ENCODE measurements around the gene PRPF6.

PRPF6 gene

DNA sequence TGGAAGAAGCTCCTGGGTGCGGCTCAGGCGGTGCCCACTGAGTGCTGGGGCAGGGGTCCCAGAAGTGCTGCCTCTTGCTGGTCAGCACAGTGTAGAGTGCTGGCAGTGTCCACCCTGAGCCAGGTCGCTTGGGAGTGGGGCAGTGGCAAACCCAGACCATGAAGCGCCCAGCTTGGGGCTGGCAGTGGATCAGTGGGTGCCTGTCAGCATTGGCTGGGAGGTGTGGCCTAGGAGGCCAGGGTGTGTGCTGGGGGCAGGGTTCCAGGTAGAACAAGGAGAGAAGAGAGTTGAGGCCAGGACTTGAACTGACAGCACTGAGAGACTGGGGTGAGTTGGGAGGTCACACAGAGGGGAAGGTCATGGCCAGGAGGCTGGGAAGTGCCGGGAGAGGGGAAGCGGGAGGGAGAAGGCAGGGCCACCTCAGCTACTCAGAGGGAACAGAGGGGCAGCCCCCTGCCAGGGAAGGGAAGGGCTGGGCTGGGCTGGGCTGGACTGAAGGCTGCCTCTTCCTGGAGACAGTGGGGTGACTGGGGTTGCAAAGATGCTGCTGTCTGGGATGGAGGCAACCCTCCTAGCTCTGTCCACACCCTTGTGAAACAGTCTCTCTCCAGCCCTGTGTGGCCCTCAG is 86.2 kb downstream of the PRPF6 start:
- H3K9ac ChIP-seq (ENCODE audit: low read length), result no peak overlapping the region
- no peak overlapping the region for H2BK15ac ChIP-seq (replicated peaks; ENCODE audit: low read depth)
- H3K27ac ChIP-seq (ENCODE audit: low read depth, low read length), result no peak overlapping the region
- H4K5ac ChIP-seq (ENCODE audit: low read length), result no peak overlapping the region
- no peak overlapping the region for H2AK5ac ChIP-seq (ENCODE audit: low read length)
- peaks cover 3% of the 10 kb centered on the region for H3K4me1 ChIP-seq (ENCODE audit: control insufficient read depth, low read depth, low read length)
- no peaks in the 10 kb centered on the region for H3K27me3 ChIP-seq (ENCODE audit: insufficient read depth, low read length, poor library complexity)
- no peak overlapping the region for H2BK120ac ChIP-seq (ENCODE audit: low read depth, low read length)
- no peak overlapping the region for H3K4me3 ChIP-seq (ENCODE audit: low read length)
- no peak overlapping the region for H3K4ac ChIP-seq (ENCODE audit: low read depth, low read length)
- H3K18ac ChIP-seq (ENCODE audit: low read length), result no peak overlapping the region
- no CpG with 5 or more reads among the region's 6 CpGs for WGBS (ENCODE audit: extremely low coverage, insufficient coverage, low lambda C conversion rate)
- no peak overlapping the region for H3K4me2 ChIP-seq (ENCODE audit: low read length)
- no peak overlapping the region for H3K56ac ChIP-seq (ENCODE audit: low read length)
- no peak overlapping the region for H3K23ac ChIP-seq (ENCODE audit: low read length)
- H3K79me1 ChIP-seq (ENCODE audit: low read length), result peaks cover 2% of the 10 kb centered on the region
- no peak for DNase-seq
- H3K79me2 ChIP-seq (ENCODE audit: control insufficient read depth, insufficient read depth, low read length), result no peaks in the 10 kb centered on the region
- H3K36me3 ChIP-seq (ENCODE audit: control insufficient read depth, insufficient read depth, low read length), result no peaks in the 10 kb centered on the region
- H4K8ac ChIP-seq (ENCODE audit: low read depth, low read length), result no peak overlapping the region
- no peak overlapping the region for H2BK5ac ChIP-seq (ENCODE audit: low read length)

DNA sequence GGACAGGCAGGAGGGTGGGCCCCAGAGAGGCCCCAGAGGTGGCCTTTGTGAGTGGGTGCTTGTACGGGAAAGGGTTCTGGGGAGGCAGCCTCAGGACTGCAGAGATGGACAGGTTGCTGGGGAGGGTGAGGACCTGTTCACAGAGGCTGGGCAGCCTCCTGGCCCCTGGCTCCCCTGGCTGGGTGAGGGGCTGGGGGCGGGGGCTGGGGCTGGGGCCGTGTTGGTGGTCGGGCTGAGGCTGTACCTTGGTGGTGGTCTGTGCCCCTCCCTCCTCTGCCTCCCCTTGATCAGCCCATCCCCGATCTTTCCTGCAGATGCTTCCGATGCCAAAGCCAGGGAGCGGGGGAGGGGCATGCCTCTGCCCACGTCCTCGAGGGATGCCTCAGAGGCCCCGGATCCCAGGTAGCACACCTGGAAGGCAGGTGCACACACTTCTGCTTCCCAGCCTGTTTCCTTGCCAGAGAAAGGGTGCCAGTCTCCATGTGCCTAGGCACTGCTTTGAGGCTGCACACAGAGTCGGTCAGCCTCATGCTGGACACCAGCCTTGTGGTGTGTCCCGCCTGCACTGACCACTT is 86.9 kb downstream of the PRPF6 start:
- H3K23ac ChIP-seq (ENCODE audit: low read length), result no peak overlapping the region
- no peak overlapping the region for H2BK120ac ChIP-seq (ENCODE audit: low read depth, low read length)
- no peaks in the 10 kb centered on the region for H3K79me2 ChIP-seq (ENCODE audit: control insufficient read depth, insufficient read depth, low read length)
- no CpG with 5 or more reads among the region's 12 CpGs for WGBS (ENCODE audit: extremely low coverage, insufficient coverage, low lambda C conversion rate)
- no peak overlapping the region for H4K5ac ChIP-seq (ENCODE audit: low read length)
- H3K9ac ChIP-seq (ENCODE audit: low read length), result no peak overlapping the region
- DNase-seq, result no peak
- peaks cover 3% of the 10 kb centered on the region for H3K4me1 ChIP-seq (ENCODE audit: control insufficient read depth, low read depth, low read length)
- H2BK15ac ChIP-seq (replicated peaks; ENCODE audit: low read depth), result no peak overlapping the region
- H3K36me3 ChIP-seq (ENCODE audit: control insufficient read depth, insufficient read depth, low read length), result no peaks in the 10 kb centered on the region
- no peak overlapping the region for H3K27ac ChIP-seq (ENCODE audit: low read depth, low read length)
- no peak overlapping the region for H3K56ac ChIP-seq (ENCODE audit: low read length)
- no peak overlapping the region for H4K8ac ChIP-seq (ENCODE audit: low read depth, low read length)
- no peak overlapping the region for H3K4ac ChIP-seq (ENCODE audit: low read depth, low read length)
- no peak overlapping the region for H2AK5ac ChIP-seq (ENCODE audit: low read length)
- no peaks in the 10 kb centered on the region for H3K27me3 ChIP-seq (ENCODE audit: insufficient read depth, low read length, poor library complexity)
- H3K79me1 ChIP-seq (ENCODE audit: low read length), result peaks cover 2% of the 10 kb centered on the region
- no peak overlapping the region for H3K4me3 ChIP-seq (ENCODE audit: low read length)
- no peak overlapping the region for H3K18ac ChIP-seq (ENCODE audit: low read length)
- H3K4me2 ChIP-seq (ENCODE audit: low read length), result no peak overlapping the region
- no peak overlapping the region for H2BK5ac ChIP-seq (ENCODE audit: low read length)

DNA sequence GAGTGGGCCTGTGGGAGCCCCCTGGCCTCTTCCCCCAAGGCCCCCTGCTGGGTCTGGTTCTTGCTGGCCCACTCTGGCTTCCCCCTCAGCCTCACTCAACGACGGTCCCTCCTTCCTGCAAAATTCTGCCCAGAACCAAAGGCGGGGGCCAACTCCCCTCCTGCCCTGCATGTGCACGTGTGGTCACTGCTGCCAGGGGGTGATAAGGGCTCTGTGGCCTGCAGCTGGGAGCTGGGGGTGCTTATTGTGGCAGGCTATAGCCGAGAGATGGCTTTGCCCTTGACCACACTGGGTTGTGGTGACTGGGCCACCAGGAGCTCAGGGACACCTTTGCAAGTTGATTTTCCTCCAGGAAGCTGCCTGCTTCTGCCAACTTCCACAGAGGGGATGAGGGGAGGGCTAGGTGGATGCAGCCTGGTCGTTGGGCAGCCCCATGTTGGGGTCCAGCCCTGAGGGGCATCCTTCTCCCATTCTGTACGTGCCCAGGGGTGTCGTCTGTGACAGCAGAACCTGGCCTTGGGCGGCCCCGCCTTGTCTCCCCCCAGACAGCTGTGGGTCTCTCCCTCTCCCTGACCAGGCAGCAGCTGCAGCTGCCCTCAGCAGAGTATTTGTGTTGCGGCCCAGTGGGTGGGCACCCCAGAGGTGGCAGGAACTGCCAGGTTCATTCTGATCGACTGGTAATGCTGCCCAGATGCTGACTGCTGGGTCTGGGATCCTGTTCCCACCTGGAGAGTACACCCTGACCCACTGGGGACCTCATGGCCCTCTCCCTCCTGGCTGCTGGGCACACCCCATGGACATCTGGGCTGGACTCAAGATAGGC is 87.7 kb downstream of the PRPF6 start:
- Histone ChIP-seq H2AK5ac (ENCODE audit: low read length) (no peak overlapping the region), H2BK5ac (ENCODE audit: low read length) (no peak overlapping the region), H3K56ac (ENCODE audit: low read length) (no peak overlapping the region), H3K18ac (ENCODE audit: low read length) (no peak overlapping the region), H3K4me3 (ENCODE audit: low read length) (no peak overlapping the region), H3K79me1 (ENCODE audit: low read length) (peaks cover 2% of the 10 kb centered on the region), H2BK120ac (ENCODE audit: low read depth, low read length) (no peak overlapping the region), H4K8ac (ENCODE audit: low read depth, low read length) (no peak overlapping the region), H3K4me1 (ENCODE audit: control insufficient read depth, low read depth, low read length) (peaks cover 3% of the 10 kb centered on the region), H3K9ac (ENCODE audit: low read length) (no peak overlapping the region), H3K4me2 (ENCODE audit: low read length) (no peak overlapping the region), H4K5ac (ENCODE audit: low read length) (no peak overlapping the region), H3K27ac (ENCODE audit: low read depth, low read length) (no peak overlapping the region), H3K79me2 (ENCODE audit: control insufficient read depth, insufficient read depth, low read length) (no peaks in the 10 kb centered on the region), H3K36me3 (ENCODE audit: control insufficient read depth, insufficient read depth, low read length) (no peaks in the 10 kb centered on the region), H3K23ac (ENCODE audit: low read length) (no peak overlapping the region), H2BK15ac (replicated peaks; ENCODE audit: low read depth) (no peak overlapping the region), H3K4ac (ENCODE audit: low read depth, low read length) (no peak overlapping the region), H3K27me3 (ENCODE audit: insufficient read depth, low read length, poor library complexity) (no peaks in the 10 kb centered on the region)
- DNase-seq, result no peak
- WGBS (ENCODE audit: extremely low coverage, insufficient coverage, low lambda C conversion rate), result no CpG with 5 or more reads among the region's 12 CpGs

DNA sequence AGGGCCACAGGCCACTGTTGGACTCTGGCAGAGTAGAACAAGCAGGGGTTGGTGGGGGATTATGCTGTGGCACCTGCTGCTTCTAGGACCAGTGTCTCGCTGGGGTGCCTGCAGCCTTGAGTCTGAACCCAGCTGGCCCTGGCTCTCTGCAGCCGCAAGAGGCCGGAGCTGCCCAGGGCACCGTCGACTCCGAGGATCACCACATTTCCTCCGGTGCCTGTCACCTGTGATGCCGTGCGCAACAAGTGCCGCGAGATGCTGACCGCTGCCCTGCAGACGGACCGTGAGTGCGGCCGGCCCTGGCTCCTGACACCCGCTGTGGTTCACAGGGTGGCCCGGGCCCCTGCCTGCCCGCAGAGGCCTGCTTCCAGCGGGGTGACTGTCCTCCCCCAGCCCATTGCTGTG is 88.3 kb downstream of the PRPF6 start:
- H2BK15ac ChIP-seq (replicated peaks; ENCODE audit: low read depth), result no peak overlapping the region
- DNase-seq, result no peak
- no peak overlapping the region for H3K23ac ChIP-seq (ENCODE audit: low read length)
- H4K5ac ChIP-seq (ENCODE audit: low read length), result no peak overlapping the region
- H3K27me3 ChIP-seq (ENCODE audit: insufficient read depth, low read length, poor library complexity), result no peaks in the 10 kb centered on the region
- H2AK5ac ChIP-seq (ENCODE audit: low read length), result no peak overlapping the region
- H4K8ac ChIP-seq (ENCODE audit: low read depth, low read length), result no peak overlapping the region
- no peak overlapping the region for H2BK5ac ChIP-seq (ENCODE audit: low read length)
- no peak overlapping the region for H2BK120ac ChIP-seq (ENCODE audit: low read depth, low read length)
- H3K79me1 ChIP-seq (ENCODE audit: low read length), result no peaks in the 10 kb centered on the region
- H3K18ac ChIP-seq (ENCODE audit: low read length), result no peak overlapping the region
- H3K79me2 ChIP-seq (ENCODE audit: control insufficient read depth, insufficient read depth, low read length), result no peaks in the 10 kb centered on the region
- H3K56ac ChIP-seq (ENCODE audit: low read length), result no peak overlapping the region
- no CpG with 5 or more reads among the region's 20 CpGs for WGBS (ENCODE audit: extremely low coverage, insufficient coverage, low lambda C conversion rate)
- H3K4me2 ChIP-seq (ENCODE audit: low read length), result no peak overlapping the region
- H3K9ac ChIP-seq (ENCODE audit: low read length), result no peak overlapping the region
- no peak overlapping the region for H3K4ac ChIP-seq (ENCODE audit: low read depth, low read length)
- H3K36me3 ChIP-seq (ENCODE audit: control insufficient read depth, insufficient read depth, low read length), result no peaks in the 10 kb centered on the region
- no peak overlapping the region for H3K27ac ChIP-seq (ENCODE audit: low read depth, low read length)
- H3K4me3 ChIP-seq (ENCODE audit: low read length), result no peak overlapping the region
- no peaks in the 10 kb centered on the region for H3K4me1 ChIP-seq (ENCODE audit: control insufficient read depth, low read depth, low read length)

DNA sequence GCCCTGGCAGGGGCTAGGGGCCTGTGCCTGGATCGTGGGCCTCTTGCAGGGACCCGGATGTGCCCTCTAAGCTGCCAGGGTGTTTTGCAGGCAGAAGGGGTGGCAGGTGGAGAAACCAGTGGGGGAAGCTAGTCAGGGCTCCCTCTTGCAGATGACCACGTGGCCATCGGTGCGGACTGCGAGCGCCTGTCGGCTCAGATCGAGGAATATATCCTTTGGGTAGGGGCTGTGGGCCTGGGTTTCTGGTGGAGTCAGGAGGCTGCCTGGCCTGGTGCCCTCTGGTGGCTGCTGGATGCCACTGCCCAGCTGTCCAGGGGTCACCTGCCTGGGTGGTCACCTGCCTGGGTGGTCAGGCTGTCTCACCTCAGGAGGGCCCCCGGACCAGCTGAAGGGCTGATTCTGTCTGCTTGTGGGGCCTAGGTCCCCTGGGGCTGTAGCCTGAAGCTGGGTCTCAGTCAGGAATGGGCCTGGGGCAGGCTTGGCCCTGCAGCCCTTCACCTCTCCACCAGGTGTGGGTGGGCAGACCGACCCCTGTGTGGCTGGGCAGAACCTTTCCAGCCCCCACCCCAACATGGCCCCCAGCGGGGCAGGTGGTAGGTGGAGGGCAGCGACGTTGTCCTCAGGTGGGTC is 88.8 kb downstream of the PRPF6 start:
- Histone ChIP-seq H2BK120ac (ENCODE audit: low read depth, low read length) (no peak overlapping the region), H2BK15ac (replicated peaks; ENCODE audit: low read depth) (no peak overlapping the region), H3K9ac (ENCODE audit: low read length) (no peak overlapping the region), H3K79me2 (ENCODE audit: control insufficient read depth, insufficient read depth, low read length) (no peaks in the 10 kb centered on the region), H3K18ac (ENCODE audit: low read length) (no peak overlapping the region), H3K56ac (ENCODE audit: low read length) (no peak overlapping the region), H3K27ac (ENCODE audit: low read depth, low read length) (no peak overlapping the region), H3K27me3 (ENCODE audit: insufficient read depth, low read length, poor library complexity) (no peaks in the 10 kb centered on the region), H3K23ac (ENCODE audit: low read length) (no peak overlapping the region), H3K79me1 (ENCODE audit: low read length) (no peaks in the 10 kb centered on the region), H4K5ac (ENCODE audit: low read length) (no peak overlapping the region), H3K4me2 (ENCODE audit: low read length) (no peak overlapping the region), H3K4me1 (ENCODE audit: control insufficient read depth, low read depth, low read length) (no peaks in the 10 kb centered on the region), H3K4me3 (ENCODE audit: low read length) (no peak overlapping the region), H3K4ac (ENCODE audit: low read depth, low read length) (no peak overlapping the region), H2AK5ac (ENCODE audit: low read length) (no peak overlapping the region), H4K8ac (ENCODE audit: low read depth, low read length) (no peak overlapping the region), H3K36me3 (ENCODE audit: control insufficient read depth, insufficient read depth, low read length) (no peaks in the 10 kb centered on the region), H2BK5ac (ENCODE audit: low read length) (no peak overlapping the region)
- WGBS (ENCODE audit: extremely low coverage, insufficient coverage, low lambda C conversion rate), result no CpG with 5 or more reads among the region's 14 CpGs
- peak; percentile 60 for DNase-seq

Data from mesendoderm (in vitro differentiated cells).